Activated T-cell treated with anti-CD3 and anti-CD28 coated beads, Interleukin-2, amount 50 U/mL, for 1 hour (primary cell): Measurements from ENCODE around the gene LENEP.
A peak's percentile ranks its signal among the peaks of the same experiment; 100 is the strongest.

Source experiments
- DNase-seq: peaks from one replicate; pipeline ENCODE4 v3.0.0-alpha.2; 2020

The LENEP gene

DNA sequence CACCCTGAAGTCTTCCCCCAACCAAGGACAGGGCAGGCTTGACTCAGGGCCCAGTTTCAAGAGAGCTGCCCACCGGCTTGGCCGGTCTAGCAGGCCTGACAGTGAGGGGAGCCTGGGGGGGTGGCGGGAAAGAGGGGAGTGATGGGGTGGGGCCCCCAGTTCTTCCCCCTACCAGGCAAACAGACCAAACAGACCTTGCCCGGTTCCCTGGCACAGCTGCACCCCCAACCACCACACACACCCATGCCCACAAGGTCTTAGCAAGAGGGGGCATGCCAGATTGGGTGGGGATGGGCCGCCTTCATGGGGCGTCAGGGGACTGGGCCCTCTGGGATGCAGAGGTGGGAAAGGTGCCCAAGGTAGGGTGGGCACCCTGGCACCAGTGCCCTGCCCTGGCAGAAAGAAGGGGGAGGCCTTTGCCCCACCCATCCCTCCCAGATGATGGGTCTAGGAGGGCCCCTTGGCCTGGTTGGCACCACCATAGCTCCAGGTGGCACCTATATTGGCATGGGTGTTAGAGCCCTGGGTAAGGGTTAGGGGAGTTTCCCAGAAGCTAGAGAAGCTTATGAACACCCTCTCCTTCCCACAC, 18.1 kb downstream of the LENEP start:
- DNase-seq, result no peak

DNA sequence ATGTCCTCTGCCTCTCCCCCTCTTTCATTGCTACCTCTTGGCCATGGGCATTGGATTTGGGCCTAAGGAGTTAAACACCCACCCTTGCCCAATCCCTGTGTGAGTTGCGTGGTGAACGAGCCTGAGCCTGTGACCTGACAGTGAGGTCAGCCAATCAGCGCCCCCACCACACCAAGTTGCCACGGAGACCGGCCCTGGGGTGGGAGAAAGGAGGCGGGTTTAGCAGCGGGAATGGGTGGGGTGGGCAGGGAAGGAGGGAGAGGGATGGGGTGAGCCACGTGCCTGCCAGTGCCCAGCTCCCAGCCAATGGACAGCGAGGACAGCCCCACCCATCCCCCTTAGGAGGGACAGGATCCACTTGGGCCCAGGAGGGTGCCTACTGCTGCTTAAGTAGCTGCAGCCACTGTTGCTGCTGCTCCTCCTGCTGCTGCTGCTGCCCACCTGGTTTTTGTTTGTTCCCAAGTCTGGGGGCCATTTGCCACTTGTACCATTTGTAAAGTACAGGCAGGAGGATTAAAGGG, 18.7 kb downstream of the LENEP start:
- no peak for DNase-seq

DNA sequence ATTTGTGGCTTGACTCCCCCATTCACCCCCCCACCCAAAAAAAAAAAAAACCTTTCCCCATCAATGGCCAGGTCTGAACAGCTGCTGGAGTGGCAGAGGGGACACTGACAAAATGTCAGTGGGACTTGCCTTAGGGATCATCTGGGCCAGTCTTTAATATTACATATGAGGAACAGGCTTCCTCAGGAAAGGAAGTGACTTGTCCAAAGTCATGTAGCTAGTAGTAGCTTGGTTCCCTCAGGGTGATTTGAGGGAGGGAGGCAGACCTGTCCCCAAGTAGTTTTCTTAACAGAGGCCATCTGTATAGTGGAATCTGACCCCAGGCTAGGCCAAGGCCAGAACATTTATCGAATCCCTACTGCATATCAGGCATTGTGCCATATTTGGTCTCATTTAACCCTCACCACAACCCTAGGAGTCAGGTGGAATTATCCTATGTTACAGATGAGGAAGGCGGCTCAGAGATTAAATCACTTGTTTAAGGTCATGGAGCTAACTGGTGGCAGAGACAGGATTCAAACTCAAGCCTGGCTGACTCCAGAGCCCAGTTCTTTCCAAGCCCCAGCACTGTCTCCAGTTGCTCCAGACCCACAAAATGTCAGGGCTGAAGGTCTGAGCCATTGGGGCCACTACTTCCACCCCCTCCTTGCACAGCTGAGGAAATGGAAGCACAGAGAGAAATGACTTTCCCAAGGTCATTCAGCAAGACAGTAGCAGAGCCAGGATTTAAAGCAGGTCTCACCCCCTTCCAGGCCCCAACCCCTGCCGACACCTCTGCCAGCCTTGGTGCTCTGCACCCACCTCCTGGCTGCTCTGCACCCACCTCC, 19.6 kb downstream of the LENEP start:
- no peak for DNase-seq

- DNase-seq, result peak; percentile 44
Measured at GRCh38 chr1:155013632-155014031, 20.2 kb downstream of the LENEP start.

GRCh38 chr1:155014709-155015508, 21.5 kb downstream of the LENEP start:
- no peak for DNase-seq

- DNase-seq, result no peak
Measured at GRCh38 chr1:155015527-155016230, 22.3 kb downstream of the LENEP start.

DNA sequence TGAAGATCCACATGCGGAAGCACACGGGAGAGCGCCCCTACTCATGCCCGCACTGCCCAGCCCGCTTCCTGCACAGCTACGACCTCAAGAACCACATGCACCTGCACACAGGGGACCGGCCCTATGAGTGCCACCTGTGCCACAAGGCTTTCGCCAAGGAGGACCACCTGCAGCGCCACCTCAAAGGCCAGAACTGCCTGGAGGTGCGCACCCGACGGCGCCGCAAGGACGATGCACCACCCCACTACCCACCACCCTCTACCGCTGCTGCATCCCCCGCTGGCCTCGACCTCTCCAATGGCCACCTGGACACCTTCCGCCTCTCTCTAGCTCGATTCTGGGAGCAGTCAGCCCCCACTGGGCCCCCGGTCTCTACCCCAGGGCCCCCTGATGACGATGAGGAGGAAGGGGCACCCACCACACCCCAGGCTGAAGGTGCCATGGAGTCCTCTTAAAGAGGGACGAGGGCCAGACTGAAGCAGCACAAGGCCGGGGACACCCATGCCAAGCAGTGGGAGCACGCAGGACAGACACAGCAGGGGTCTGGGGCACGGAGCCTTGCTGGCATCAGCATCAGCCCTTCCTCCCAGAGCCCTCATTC, 22.9 kb downstream of the LENEP start:
- no peak for DNase-seq

GRCh38 chr1:155017041-155017945, 23.9 kb downstream of the LENEP start:
- peak; percentile 93 for DNase-seq

DNA sequence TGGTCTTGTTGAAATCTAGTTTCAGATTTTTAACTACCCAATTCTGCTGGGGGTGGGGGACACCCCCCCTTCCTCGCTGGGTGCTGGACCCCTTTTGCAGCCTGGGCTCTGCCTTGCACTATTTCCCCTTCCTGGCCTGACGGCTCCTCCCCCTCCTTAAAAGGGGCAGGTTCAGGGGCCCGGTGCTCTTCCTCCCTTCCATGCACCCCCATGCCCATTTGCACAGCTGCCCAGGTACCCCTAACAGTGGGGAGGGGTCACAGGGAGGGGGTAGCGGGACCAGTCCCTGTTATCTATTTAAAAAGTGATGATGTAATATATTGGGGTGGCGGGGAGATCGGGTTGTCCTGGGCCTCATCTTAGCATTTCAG, 24.5 kb downstream of the LENEP start:
- DNase-seq, result no peak

DNA sequence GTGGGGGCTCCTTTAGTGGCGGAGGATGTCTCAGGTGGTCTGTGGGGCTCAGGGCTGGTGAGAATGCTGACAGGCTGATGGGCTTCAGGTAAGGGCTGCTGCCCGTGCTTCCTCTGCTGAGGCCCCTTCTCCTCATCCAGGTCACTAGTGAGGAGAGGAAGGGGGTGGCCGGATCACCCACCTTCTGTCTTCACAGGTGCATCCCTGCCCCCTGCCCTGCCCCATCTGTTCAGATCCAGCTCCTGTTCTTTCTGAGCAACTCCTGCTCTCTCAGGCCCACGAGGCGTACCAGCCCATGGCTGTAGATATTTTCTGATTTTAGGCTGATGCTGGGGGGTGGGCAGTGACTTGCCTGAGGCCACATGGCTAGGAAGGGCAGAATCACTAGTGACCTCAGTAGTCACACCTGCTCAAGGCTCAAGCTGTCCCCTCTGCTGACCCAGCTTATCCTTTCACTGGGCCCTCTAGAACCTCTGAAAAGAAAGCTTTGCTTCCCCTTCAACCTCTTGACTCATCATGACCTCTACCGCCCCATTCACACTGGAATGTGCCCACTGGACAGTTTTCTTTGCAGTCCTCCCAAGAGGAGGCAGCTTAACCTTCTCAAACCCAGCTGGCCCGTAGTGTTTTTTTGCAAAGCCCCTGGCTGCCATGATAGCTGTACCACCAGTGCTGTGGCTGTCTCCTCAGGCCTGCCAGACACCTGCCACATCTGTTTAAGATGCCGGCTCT, 25.4 kb downstream of the LENEP start:
- no peak for DNase-seq

DNA sequence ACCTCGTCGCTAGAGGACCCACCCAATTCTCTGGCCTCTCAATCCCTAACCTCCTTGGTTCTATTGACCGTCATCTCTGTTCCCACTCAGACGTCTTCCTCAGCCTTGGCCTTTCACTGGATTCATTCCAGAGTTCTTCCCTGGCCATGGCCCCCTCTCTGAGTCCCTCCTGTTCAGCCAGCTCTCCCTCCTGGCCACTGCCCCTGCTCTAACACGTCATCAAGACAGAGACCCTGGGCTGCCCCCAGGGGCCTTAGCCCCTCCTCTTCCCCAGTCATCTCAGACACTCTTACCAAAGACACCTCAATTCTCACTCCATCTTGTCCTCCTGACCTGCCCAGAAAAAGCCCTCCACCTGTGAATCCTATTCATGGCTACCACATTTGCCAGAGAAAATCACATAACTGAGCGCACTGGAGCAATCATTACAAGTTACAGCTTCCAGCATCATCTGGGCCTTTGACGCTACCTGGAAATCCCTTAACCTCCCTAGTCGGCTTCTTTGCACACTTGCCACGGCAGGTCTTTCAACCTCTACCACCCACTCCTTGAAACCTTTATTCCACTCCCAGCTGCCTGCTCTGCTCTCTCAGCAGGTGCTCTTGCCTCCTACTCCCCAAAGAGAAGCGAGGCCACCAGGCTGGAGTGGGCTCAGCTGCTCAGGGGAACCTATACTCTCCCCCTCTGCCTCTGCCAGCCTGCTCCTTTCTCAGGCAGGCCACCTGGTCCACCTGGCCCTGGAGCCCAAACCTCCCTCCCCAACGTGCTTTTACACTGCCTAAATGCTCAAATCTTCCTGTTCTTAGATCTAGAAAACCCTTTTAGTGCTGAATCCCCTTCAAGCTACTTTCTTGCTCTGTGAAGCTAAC, 26.2 kb downstream of the LENEP start:
- DNase-seq, result no peak

DNA sequence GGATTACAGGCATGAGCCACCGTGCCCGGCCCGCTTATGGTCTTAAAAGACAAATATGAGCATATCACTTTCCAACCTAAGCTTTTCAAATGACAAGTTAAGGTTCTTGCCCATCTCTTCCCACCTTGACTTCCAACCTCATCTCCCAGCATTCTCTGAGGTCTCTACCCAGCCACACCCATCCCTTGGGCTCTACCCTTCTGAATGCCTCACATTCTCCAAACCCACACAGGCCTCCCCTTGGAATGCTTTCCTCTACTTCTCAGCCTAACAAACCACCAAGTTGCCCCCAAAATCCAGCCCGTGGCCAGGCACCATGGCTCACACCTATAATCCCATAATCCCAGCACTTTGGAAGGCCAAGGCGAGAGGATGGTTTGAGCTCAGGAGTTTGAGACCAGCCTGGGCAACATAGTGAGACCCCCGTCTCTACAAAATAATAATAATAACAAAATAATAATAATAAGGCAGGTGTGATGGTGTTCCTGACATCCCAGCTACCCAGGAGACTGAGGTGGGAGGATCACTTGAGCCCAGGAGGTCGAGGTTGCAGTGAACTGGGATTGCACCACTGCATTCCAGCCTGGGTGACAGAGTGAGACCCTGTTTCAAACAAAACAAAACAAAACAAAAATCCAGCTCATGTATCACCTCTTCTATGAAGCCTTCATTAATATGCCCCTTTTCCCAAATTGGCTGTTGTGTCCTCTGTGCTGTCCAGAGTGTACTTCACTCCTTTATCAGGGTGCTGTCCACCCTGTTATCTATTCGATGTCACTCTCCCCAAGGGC, 28.9 kb downstream of the LENEP start:
- DNase-seq, result no peak

- DNase-seq, result no peak
Measured at GRCh38 chr1:155022927-155023236, 29.5 kb downstream of the LENEP start.

DNA sequence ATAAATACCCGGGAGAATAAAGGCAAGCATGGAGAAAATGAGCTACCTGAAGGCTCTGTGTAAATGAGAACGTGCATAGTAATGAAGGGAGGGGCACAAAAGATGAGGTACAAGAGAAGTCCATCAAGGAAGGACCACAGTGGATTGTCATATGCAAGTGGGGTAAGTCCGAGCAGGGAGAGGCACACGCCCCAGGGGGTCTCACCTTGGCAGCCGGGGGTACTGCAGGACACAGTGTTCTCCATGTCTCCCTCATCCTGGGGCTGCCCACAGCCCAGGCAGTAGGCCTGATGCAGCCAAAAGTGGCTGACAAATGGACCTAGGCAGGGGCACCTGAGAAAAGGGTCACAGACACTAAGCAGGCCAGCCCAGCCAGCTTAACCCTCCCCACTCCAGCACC, 30.2 kb downstream of the LENEP start:
- no peak for DNase-seq

GRCh38 chr1:155024315-155024714, 30.9 kb downstream of the LENEP start:
- DNase-seq, result no peak

GRCh38 chr1:155026154-155026553, 32.8 kb downstream of the LENEP start:
- DNase-seq, result no peak

DNA sequence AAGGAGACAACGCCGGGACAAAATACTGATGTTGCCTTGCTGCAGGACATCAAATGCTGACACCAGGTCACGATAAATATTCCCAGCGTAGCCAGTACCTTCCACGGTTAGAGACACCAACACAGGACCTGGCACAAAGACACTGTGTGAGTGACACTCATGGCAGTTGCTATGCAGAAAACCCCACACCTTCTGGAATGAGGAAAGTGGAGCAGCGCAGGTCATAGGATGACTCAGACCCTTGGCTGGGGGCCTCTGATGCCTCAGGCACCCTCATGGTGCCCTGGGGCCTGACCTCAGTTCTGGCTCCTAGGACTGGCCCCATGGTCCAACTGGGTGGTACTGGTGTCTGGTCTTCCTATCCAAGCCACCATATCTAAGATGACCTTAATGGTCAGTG, 33.2 kb downstream of the LENEP start:
- DNase-seq, result no peak

DNA sequence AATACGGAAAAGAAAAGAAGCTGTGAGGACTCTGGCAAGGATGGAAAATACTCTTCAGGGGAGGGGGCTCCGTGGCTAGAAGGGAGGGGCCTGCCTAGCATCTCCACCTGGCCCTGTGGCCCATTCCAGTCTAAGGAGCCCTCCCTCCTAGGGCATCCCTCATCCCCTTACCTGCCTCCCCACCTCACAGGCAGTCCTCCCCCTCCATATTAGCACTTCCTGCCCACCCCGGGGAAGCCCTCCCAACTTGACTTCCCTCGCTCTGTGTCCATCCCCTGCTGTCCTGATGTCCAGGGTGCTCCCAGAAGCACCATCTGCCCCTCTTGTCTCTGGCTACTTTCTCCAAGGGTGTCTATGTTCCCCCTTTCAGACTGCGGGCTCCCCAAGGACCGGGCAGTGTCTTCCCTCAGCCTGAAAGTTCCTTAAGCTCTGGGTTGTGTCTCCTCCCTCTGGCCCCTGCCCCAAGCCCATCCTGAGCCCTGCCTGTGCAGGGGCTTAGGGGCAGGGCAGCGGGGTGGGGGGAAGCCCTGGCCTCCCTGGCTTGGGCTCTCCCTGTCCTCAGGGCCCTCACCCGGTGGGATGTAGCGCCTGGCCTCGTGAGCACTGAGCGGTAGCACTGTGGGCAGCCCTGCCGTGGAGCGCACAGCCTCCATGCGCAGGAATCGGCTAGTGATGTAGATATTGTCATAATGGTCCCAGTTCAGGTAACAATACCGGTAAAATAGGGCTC, 36.3 kb downstream of the LENEP start:
- DNase-seq, result no peak
